Measurements from ENCODE around the gene CLDN15.
A peak's percentile ranks its signal among the peaks of the same experiment; 100 is the strongest.
"Not testable (repeated sequence)": the region's sequence is repeated elsewhere in the genome, so short reads cannot be mapped to it uniquely, and the experiment has no call there.

The CLDN15 gene

GRCh38 chr7:101265622-101266516 lies 28.3 kb upstream of the CLDN15 start:
- no peak overlapping the region for H3K4me3 ChIP-seq (ENCODE audit: low read depth in 1 of 2, low read length in 2 of 2)
- no peaks in the 10 kb centered on the region for H3K4me1 ChIP-seq (ENCODE audit: control insufficient read depth in 1 of 2, insufficient read depth in 2 of 2, low read length in 2 of 2)
- no peaks in the 10 kb centered on the region for H3K27me3 ChIP-seq (ENCODE audit: low read depth, low read length)
- no peak overlapping the region for H3K27ac ChIP-seq (ENCODE audit: low read length)
- H3K36me3 ChIP-seq (ENCODE audit: control insufficient read depth in 1 of 2, insufficient read depth in 2 of 2, low read length in 2 of 2), result no peaks in the 10 kb centered on the region
- H3K9me3 ChIP-seq (ENCODE audit: control insufficient read depth in 1 of 2, low read length in 2 of 2), result no peaks in the 10 kb centered on the region

GRCh38 chr7:101264102-101264706 lies 26.6 kb upstream of the CLDN15 start:
- not testable (repeated sequence) for H3K36me3 ChIP-seq (ENCODE audit: control insufficient read depth in 1 of 2, insufficient read depth in 2 of 2, low read length in 2 of 2); H3K4me3 ChIP-seq (ENCODE audit: low read depth in 1 of 2, low read length in 2 of 2); H3K27ac ChIP-seq (ENCODE audit: low read length); H3K4me1 ChIP-seq (ENCODE audit: control insufficient read depth in 1 of 2, insufficient read depth in 2 of 2, low read length in 2 of 2); H3K27me3 ChIP-seq (ENCODE audit: low read depth, low read length); H3K9me3 ChIP-seq (ENCODE audit: control insufficient read depth in 1 of 2, low read length in 2 of 2)

GRCh38 chr7:101258243-101258731 lies 20.7 kb upstream of the CLDN15 start:
- Histone ChIP-seq H3K4me3 (ENCODE audit: low read depth in 1 of 2, low read length in 2 of 2) (no peak overlapping the region), H3K4me1 (ENCODE audit: control insufficient read depth in 1 of 2, insufficient read depth in 2 of 2, low read length in 2 of 2) (no peaks in the 10 kb centered on the region), H3K27ac (ENCODE audit: low read length) (no peak overlapping the region), H3K36me3 (ENCODE audit: control insufficient read depth in 1 of 2, insufficient read depth in 2 of 2, low read length in 2 of 2) (no peaks in the 10 kb centered on the region), H3K27me3 (ENCODE audit: low read depth, low read length) (no peaks in the 10 kb centered on the region), H3K9me3 (ENCODE audit: control insufficient read depth in 1 of 2, low read length in 2 of 2) (no peaks in the 10 kb centered on the region)

GRCh38 chr7:101255796-101256195 lies 18.2 kb upstream of the CLDN15 start:
- peaks cover 0 to 8% of the 10 kb centered on the region in 2 donors for H3K4me1 ChIP-seq (ENCODE audit: control insufficient read depth in 1 of 2, insufficient read depth in 2 of 2, low read length in 2 of 2)
- H3K4me3 ChIP-seq (ENCODE audit: low read depth in 1 of 2, low read length in 2 of 2), result no peak overlapping the region
- no peak overlapping the region for H3K27ac ChIP-seq (ENCODE audit: low read length)
- no peaks in the 10 kb centered on the region for H3K9me3 ChIP-seq (ENCODE audit: control insufficient read depth in 1 of 2, low read length in 2 of 2)
- H3K36me3 ChIP-seq (ENCODE audit: control insufficient read depth in 1 of 2, insufficient read depth in 2 of 2, low read length in 2 of 2), result no peaks in the 10 kb centered on the region
- no peaks in the 10 kb centered on the region for H3K27me3 ChIP-seq (ENCODE audit: low read depth, low read length)

- Histone ChIP-seq H3K4me1 (ENCODE audit: control insufficient read depth in 1 of 2, insufficient read depth in 2 of 2, low read length in 2 of 2) (peaks cover 0 to 15% of the 10 kb centered on the region in 2 donors), H3K4me3 (ENCODE audit: low read depth in 1 of 2, low read length in 2 of 2) (peak overlapping the region in 1 of 2 donors; percentile 92), H3K36me3 (ENCODE audit: control insufficient read depth in 1 of 2, insufficient read depth in 2 of 2, low read length in 2 of 2) (peaks cover 0 to 10% of the 10 kb centered on the region in 2 donors)
- not testable (repeated sequence) for H3K9me3 ChIP-seq (ENCODE audit: control insufficient read depth in 1 of 2, low read length in 2 of 2); H3K27me3 ChIP-seq (ENCODE audit: low read depth, low read length); H3K27ac ChIP-seq (ENCODE audit: low read length)
Measured at GRCh38 chr7:101253199-101253598, 15.6 kb upstream of the CLDN15 start.

- Histone ChIP-seq H3K4me3 (ENCODE audit: low read depth in 1 of 2, low read length in 2 of 2) (peak overlapping the region; percentile 92 to 99), H3K27ac (ENCODE audit: low read length) (peak overlapping the region; percentile 91)
Measured at GRCh38 chr7:101251871-101252659, 14.5 kb upstream of the CLDN15 start.

GRCh38 chr7:101250324-101250723 lies 12.7 kb upstream of the CLDN15 start:
- peaks cover 0 to 23% of the 10 kb centered on the region in 2 donors for H3K4me1 ChIP-seq (ENCODE audit: control insufficient read depth in 1 of 2, insufficient read depth in 2 of 2, low read length in 2 of 2)
- no peak overlapping the region for H3K4me3 ChIP-seq (ENCODE audit: low read depth in 1 of 2, low read length in 2 of 2)

More at GRCh38 chr7:101251871-101252659, 14.5 kb upstream of the CLDN15 start:
- H3K4me1 ChIP-seq (ENCODE audit: control insufficient read depth in 1 of 2, insufficient read depth in 2 of 2, low read length in 2 of 2), result peaks cover 0 to 15% of the 10 kb centered on the region in 2 donors
- peaks cover 0 to 10% of the 10 kb centered on the region in 2 donors for H3K36me3 ChIP-seq (ENCODE audit: control insufficient read depth in 1 of 2, insufficient read depth in 2 of 2, low read length in 2 of 2)
- H3K27me3 ChIP-seq (ENCODE audit: low read depth, low read length), result no peaks in the 10 kb centered on the region
- no peaks in the 10 kb centered on the region for H3K9me3 ChIP-seq (ENCODE audit: control insufficient read depth in 1 of 2, low read length in 2 of 2)

GRCh38 chr7:101248276-101248675 lies 10.7 kb upstream of the CLDN15 start:
- Histone ChIP-seq H3K4me3 (ENCODE audit: low read depth in 1 of 2, low read length in 2 of 2) (no peak overlapping the region), H3K36me3 (ENCODE audit: control insufficient read depth in 1 of 2, insufficient read depth in 2 of 2, low read length in 2 of 2) (peaks cover 0 to 10% of the 10 kb centered on the region in 2 donors), H3K27ac (ENCODE audit: low read length) (no peak overlapping the region), H3K9me3 (ENCODE audit: control insufficient read depth in 1 of 2, low read length in 2 of 2) (no peaks in the 10 kb centered on the region), H3K27me3 (ENCODE audit: low read depth, low read length) (no peaks in the 10 kb centered on the region), H3K4me1 (ENCODE audit: control insufficient read depth in 1 of 2, insufficient read depth in 2 of 2, low read length in 2 of 2) (peaks cover 5 to 35% of the 10 kb centered on the region in 2 donors)

More at GRCh38 chr7:101250324-101250723, 12.7 kb upstream of the CLDN15 start:
- Histone ChIP-seq H3K27ac (ENCODE audit: low read length) (no peak overlapping the region), H3K27me3 (ENCODE audit: low read depth, low read length) (no peaks in the 10 kb centered on the region), H3K36me3 (ENCODE audit: control insufficient read depth in 1 of 2, insufficient read depth in 2 of 2, low read length in 2 of 2) (peaks cover 0 to 10% of the 10 kb centered on the region in 2 donors), H3K9me3 (ENCODE audit: control insufficient read depth in 1 of 2, low read length in 2 of 2) (no peaks in the 10 kb centered on the region)

GRCh38 chr7:101245147-101245668 lies 7.6 kb upstream of the CLDN15 start:
- H3K27ac ChIP-seq (ENCODE audit: low read length), result peak overlapping the region; percentile 97
- peaks cover 7 to 19% of the 10 kb centered on the region in 2 donors for H3K36me3 ChIP-seq (ENCODE audit: control insufficient read depth in 1 of 2, insufficient read depth in 2 of 2, low read length in 2 of 2)
- H3K4me3 ChIP-seq (ENCODE audit: low read depth in 1 of 2, low read length in 2 of 2), result peak overlapping the region; percentile 97 to 98
- no peaks in the 10 kb centered on the region for H3K27me3 ChIP-seq (ENCODE audit: low read depth, low read length)
- H3K9me3 ChIP-seq (ENCODE audit: control insufficient read depth in 1 of 2, low read length in 2 of 2), result no peaks in the 10 kb centered on the region
- H3K4me1 ChIP-seq (ENCODE audit: control insufficient read depth in 1 of 2, insufficient read depth in 2 of 2, low read length in 2 of 2), result peaks cover 8 to 23% of the 10 kb centered on the region in 2 donors

- Histone ChIP-seq H3K27ac (ENCODE audit: low read length) (peak within 1 kb of the TSS; percentile 97), H3K9me3 (ENCODE audit: control insufficient read depth in 1 of 2, low read length in 2 of 2) (no peaks in the 10 kb centered on the region)
Measured at GRCh38 chr7:101244375-101245146, 7.0 kb upstream of the CLDN15 start, which contains the start of gene FIS1. FIS1 (minus strand) TSS chr7:101245081; CDS start chr7:101245004, 77 bp downstream.

More at GRCh38 chr7:101244375-101245146, 7.0 kb upstream of the CLDN15 start, which contains the start of gene FIS1:
- Histone ChIP-seq H3K4me1 (ENCODE audit: control insufficient read depth in 1 of 2, insufficient read depth in 2 of 2, low read length in 2 of 2) (peaks cover 8 to 22% of the 10 kb centered on the region in 2 donors), H3K36me3 (ENCODE audit: control insufficient read depth in 1 of 2, insufficient read depth in 2 of 2, low read length in 2 of 2) (peaks cover 7 to 22% of the 10 kb centered on the region in 2 donors), H3K4me3 (ENCODE audit: low read depth in 1 of 2, low read length in 2 of 2) (peak within 1 kb of the TSS; percentile 97 to 98), H3K27me3 (ENCODE audit: low read depth, low read length) (no peaks in the 10 kb centered on the region)
